H9 (cell line): ENCODE results near the gene SH3TC2. TPM values are rescaled to one million over a fixed set of nuclear protein-coding genes. Genes with fewer than 3 reads are reported as not detected.

Experiments used
- DNase-seq: peaks from one replicate; pipeline ENCODE4 v3.0.0-alpha.2; 2017
- H2AFZ ChIP-seq: one replicate; pipeline ENCODE4 v1.6.1; 2013; ENCODE audit warnings: mild to moderate bottlenecking, low read length, control low read depth, moderate library complexity
- H2AK5ac ChIP-seq: 2 replicates; pipeline ENCODE4 v1.6.1; 2013; ENCODE audit warnings: low read length, control low read depth, mixed read lengths; ENCODE audit not compliant: insufficient read length
- H2BK120ac ChIP-seq: one replicate; pipeline ENCODE4 v1.6.1; 2013; ENCODE audit warnings: low read depth, mild to moderate bottlenecking, low read length, control low read depth, inconsistent platforms; ENCODE audit not compliant: poor library complexity, severe bottlenecking
- H2BK12ac ChIP-seq: 2 replicates; pipeline ENCODE4 v1.6.1; 2013; ENCODE audit warnings: low read length, control low read depth, mixed read lengths, low read depth; ENCODE audit not compliant: insufficient read length
- H2BK15ac ChIP-seq: 2 replicates; pipeline ENCODE4 v1.6.1; 2013; ENCODE audit warnings: low read depth, low read length, control low read depth
- H2BK20ac ChIP-seq: one replicate; pipeline ENCODE4 v1.6.1; 2013; ENCODE audit warnings: low read depth, mild to moderate bottlenecking, low read length, control low read depth, inconsistent platforms; ENCODE audit not compliant: poor library complexity, severe bottlenecking
- H2BK5ac ChIP-seq: 2 replicates; pipeline ENCODE4 v1.6.1; 2013; ENCODE audit warnings: low read length, control low read depth, mixed read lengths; ENCODE audit not compliant: insufficient read length
- H3K14ac ChIP-seq: 2 replicates; pipeline ENCODE4 v1.6.1; 2013; ENCODE audit warnings: low read length, control low read depth; ENCODE audit not compliant: insufficient read depth
- H3K18ac ChIP-seq: 2 replicates; pipeline ENCODE4 v1.6.1; 2013; ENCODE audit warnings: low read depth, mild to moderate bottlenecking, mixed read lengths, low read length, control low read depth; ENCODE audit not compliant: insufficient read length
- H3K23ac ChIP-seq: 2 replicates; pipeline ENCODE4 v1.6.1; 2013; ENCODE audit warnings: low read length, control low read depth, mixed read lengths, low read depth; ENCODE audit not compliant: insufficient read length
- H3K23me2 ChIP-seq: 2 replicates; pipeline ENCODE4 v1.6.1; 2013; ENCODE audit warnings: low read depth, mild to moderate bottlenecking, mixed read lengths, low read length, control low read depth; ENCODE audit not compliant: insufficient read length, poor library complexity, severe bottlenecking
- H3K27ac ChIP-seq: 2 replicates; pipeline ENCODE4 v1.5.1; 2013; ENCODE audit warnings: low read length, control low read depth, mixed read lengths, low read depth; ENCODE audit not compliant: insufficient read length
- H3K27me3 ChIP-seq: 2 replicates; pipeline ENCODE4 v1.6.1; 2013; ENCODE audit warnings: low read length, control low read depth, inconsistent platforms; ENCODE audit not compliant: insufficient read depth
- H3K4ac ChIP-seq: 2 replicates; pipeline ENCODE4 v1.6.1; 2013; ENCODE audit warnings: low read depth, mild to moderate bottlenecking, control low read depth, inconsistent platforms, low read length, moderate library complexity
- H3K4me1 ChIP-seq: 2 replicates; pipeline ENCODE4 v1.6.1; 2013; ENCODE audit warnings: low read length, control low read depth, inconsistent platforms; ENCODE audit not compliant: insufficient read depth
- H3K4me2 ChIP-seq: 2 replicates; pipeline ENCODE4 v1.6.1; 2013; ENCODE audit warnings: low read length, control low read depth, mixed read lengths; ENCODE audit not compliant: insufficient read length, insufficient read depth
- H3K56ac ChIP-seq: 2 replicates; pipeline ENCODE4 v1.6.1; 2013; ENCODE audit warnings: low read depth, mild to moderate bottlenecking, mixed read lengths, low read length, control low read depth; ENCODE audit not compliant: insufficient read length
- H3K79me1 ChIP-seq: 2 replicates; pipeline ENCODE4 v1.6.1; 2013; ENCODE audit warnings: low read depth, mild to moderate bottlenecking, moderate library complexity, low read length, control low read depth, inconsistent platforms; ENCODE audit not compliant: insufficient read depth, poor library complexity, severe bottlenecking
- H3K79me2 ChIP-seq: 2 replicates; pipeline ENCODE4 v1.6.1; 2013; ENCODE audit warnings: low read length, control low read depth, inconsistent platforms; ENCODE audit not compliant: insufficient read depth
- H3K9ac ChIP-seq: 2 replicates; pipeline ENCODE4 v1.6.1; 2013; ENCODE audit warnings: low read length, control low read depth, mixed read lengths; ENCODE audit not compliant: insufficient read length; ENCODE audit errors: extremely low read depth
- H3K9me3 ChIP-seq: one replicate; pipeline ENCODE4 v1.6.1; 2013; ENCODE audit warnings: low read depth, low read length, inconsistent platforms; ENCODE audit not compliant: control insufficient read depth
- H3T11ph ChIP-seq: one replicate; pipeline ENCODE4 v1.6.1; 2013; ENCODE audit warnings: mild to moderate bottlenecking, low read length, control low read depth, inconsistent platforms
- H4K20me1 ChIP-seq: one replicate; pipeline ENCODE4 v1.6.1; 2013; ENCODE audit not compliant: control insufficient read depth, insufficient read length, insufficient read depth
- H4K5ac ChIP-seq: 2 replicates; pipeline ENCODE4 v1.6.1; 2013; ENCODE audit warnings: low read depth, mild to moderate bottlenecking, mixed read lengths, low read length, control low read depth; ENCODE audit not compliant: insufficient read length
- H4K8ac ChIP-seq: replicated peaks from 2 replicates; pipeline ENCODE4 v1.6.1; 2013; ENCODE audit warnings: low read length, control low read depth, mixed read lengths, low read depth; ENCODE audit not compliant: insufficient read length
- H4K91ac ChIP-seq: 2 replicates; pipeline ENCODE4 v1.6.1; 2013; ENCODE audit warnings: low read depth, mild to moderate bottlenecking, moderate library complexity, mixed read lengths, low read length, control low read depth; ENCODE audit not compliant: insufficient read length
- H3K27ac Mint-ChIP-seq, 3 experiments: 2 replicates in 2 of 3; 3 replicates in 1 of 3; pipeline ENCODE4 v1.8.0; 2020 to 2021; ENCODE audit warnings: mixed read lengths in 3 of 3, mild to moderate bottlenecking in 1 of 3, moderate library complexity in 1 of 3
- H3K27me3 Mint-ChIP-seq: 2 replicates; pipeline ENCODE4 v1.8.0; 2021; ENCODE audit warnings: low read depth, mild to moderate bottlenecking, moderate library complexity, mixed read lengths
- H3K36me3 Mint-ChIP-seq, 3 experiments: 2 replicates in 2 of 3; 3 replicates in 1 of 3; pipeline ENCODE4 v1.8.0; 2020 to 2021; ENCODE audit warnings: low read depth in 3 of 3, mixed read lengths in 3 of 3; ENCODE audit not compliant: insufficient read depth in 1 of 3
- H3K4me1 Mint-ChIP-seq, 2 experiments: 2 replicates each; pipeline ENCODE4 v1.8.0; 2020; ENCODE audit warnings: mixed read lengths in 2 of 2
- H3K4me3 Mint-ChIP-seq, 2 experiments: 2 replicates in 1 of 2; 3 replicates in 1 of 2; pipeline ENCODE4 v1.8.0; 2020 to 2021; ENCODE audit warnings: mild to moderate bottlenecking in 2 of 2, mixed read lengths in 2 of 2, moderate library complexity in 1 of 2
- H3K9me3 Mint-ChIP-seq, 2 experiments: 2 replicates in 1 of 2; 3 replicates in 1 of 2; pipeline ENCODE4 v1.8.0; 2020; ENCODE audit warnings: mild to moderate bottlenecking in 2 of 2, mixed read lengths in 2 of 2, moderate library complexity in 1 of 2
- WGBS: extraction: QIAGEN DNeasy Blood & Tissue Kit; methylation state at CpG from one replicate; pipeline ENCODE4 v1.1.7; 2013; ENCODE audit warnings: missing lambda C conversion rate, low lambda C conversion rate, mixed read lengths; ENCODE audit not compliant: insufficient read length; ENCODE audit errors: extremely low coverage; 5-methylcytosine and 5-hydroxymethylcytosine counted together
- total RNA-seq: library from RNA; stranded (reverse); gene quantifications from 2 replicates; pipeline ENCODE4 v1.2.1, GENCODE V29; 2021
- TF ChIP-seq, protein P1 (sequence below): fragments of 200-600 bp; sonication (generic); conservative IDR thresholded peaks from 3 replicates; pipeline ENCODE4 v1.8.0; 2021; ENCODE audit warnings: antibody characterized with exemption, mild to moderate bottlenecking

Gene SH3TC2
- total RNA-seq, 1 experiment from 2014 or later = not detected

DNA sequence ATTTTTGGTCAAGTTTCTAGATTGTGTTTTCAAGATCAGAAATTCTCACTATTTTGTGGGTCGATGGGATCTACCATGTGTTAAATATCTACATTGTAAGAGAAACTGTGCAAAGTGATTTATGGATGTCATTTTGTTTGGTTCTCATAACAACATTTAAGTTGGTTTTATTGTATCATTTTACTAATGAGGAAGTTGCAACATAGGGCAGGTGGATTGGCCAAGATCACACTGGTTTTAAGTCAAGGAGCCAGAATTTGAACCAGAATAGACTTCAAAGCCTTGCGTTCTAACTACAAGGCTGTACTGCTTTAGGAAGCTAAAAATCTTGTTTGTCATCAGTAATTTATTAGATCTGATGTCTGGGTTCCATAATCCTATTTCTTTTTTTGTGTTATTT lies 23.4 kb downstream of the SH3TC2 start:
- TF ChIP-seq, protein P1, sequence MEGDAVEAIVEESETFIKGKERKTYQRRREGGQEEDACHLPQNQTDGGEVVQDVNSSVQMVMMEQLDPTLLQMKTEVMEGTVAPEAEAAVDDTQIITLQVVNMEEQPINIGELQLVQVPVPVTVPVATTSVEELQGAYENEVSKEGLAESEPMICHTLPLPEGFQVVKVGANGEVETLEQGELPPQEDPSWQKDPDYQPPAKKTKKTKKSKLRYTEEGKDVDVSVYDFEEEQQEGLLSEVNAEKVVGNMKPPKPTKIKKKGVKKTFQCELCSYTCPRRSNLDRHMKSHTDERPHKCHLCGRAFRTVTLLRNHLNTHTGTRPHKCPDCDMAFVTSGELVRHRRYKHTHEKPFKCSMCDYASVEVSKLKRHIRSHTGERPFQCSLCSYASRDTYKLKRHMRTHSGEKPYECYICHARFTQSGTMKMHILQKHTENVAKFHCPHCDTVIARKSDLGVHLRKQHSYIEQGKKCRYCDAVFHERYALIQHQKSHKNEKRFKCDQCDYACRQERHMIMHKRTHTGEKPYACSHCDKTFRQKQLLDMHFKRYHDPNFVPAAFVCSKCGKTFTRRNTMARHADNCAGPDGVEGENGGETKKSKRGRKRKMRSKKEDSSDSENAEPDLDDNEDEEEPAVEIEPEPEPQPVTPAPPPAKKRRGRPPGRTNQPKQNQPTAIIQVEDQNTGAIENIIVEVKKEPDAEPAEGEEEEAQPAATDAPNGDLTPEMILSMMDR = no peak
- Histone ChIP-seq H3K79me2 (no peaks in the 10 kb centered on the region), H3K27ac (no peak overlapping the region), H4K91ac (no peak overlapping the region), H3T11ph (no peak overlapping the region), H3K9ac (no peak overlapping the region), H4K5ac (no peak overlapping the region), H4K8ac (no peak overlapping the region), H2BK12ac (no peak overlapping the region), H3K79me1 (no peaks in the 10 kb centered on the region), H2BK15ac (no peak overlapping the region), H3K23ac (no peak overlapping the region), H3K9me3 (no peaks in the 10 kb centered on the region), H2BK120ac (no peak overlapping the region), H3K4me1 (no peaks in the 10 kb centered on the region), H4K20me1 (no peaks in the 10 kb centered on the region), H3K56ac (no peak overlapping the region), H3K27me3 (no peaks in the 10 kb centered on the region), H2AFZ (no peak overlapping the region), H3K4ac (no peak overlapping the region), H2BK20ac (no peak overlapping the region), H3K23me2 (no peaks in the 10 kb centered on the region), H3K14ac (no peak overlapping the region), H3K4me2 (no peak overlapping the region), H3K18ac (no peak overlapping the region), H2BK5ac (no peak overlapping the region), H2AK5ac (no peak overlapping the region)
- no peak overlapping the region for H3K4me3 Mint-ChIP-seq
- H3K36me3 Mint-ChIP-seq = no peaks in the 10 kb centered on the region
- no CpG with 5 or more reads among the region's 2 CpGs for WGBS
- no peaks in the 10 kb centered on the region for H3K9me3 Mint-ChIP-seq
- no peak overlapping the region for H3K27ac Mint-ChIP-seq
- H3K27me3 Mint-ChIP-seq = peaks cover 3% of the 10 kb centered on the region; the same call in 1 of the 2 replicates
- DNase-seq = no peak
- H3K4me1 Mint-ChIP-seq = no peaks in the 10 kb centered on the region
